ENCODE results near the gene HM13. TPM values are rescaled to one million over a fixed set of nuclear protein-coding genes. Genes with fewer than 3 reads are reported as not detected.
A peak's percentile ranks its signal among the peaks of the same experiment; 100 is the strongest.
"Not testable (repeated sequence)": the region's sequence is repeated elsewhere in the genome, so short reads cannot be mapped to it uniquely, and the experiment has no call there.

HM13 gene
- total RNA-seq, result 10 to 100 TPM; 34.8 to 64.3 (median 38.4) TPM
- polyA plus RNA-seq, result 100 to 1,000 TPM in 2 of 3 donors, 10 to 100 TPM in 1; 62.5 to 304 (median 188) TPM

- H3K27ac ChIP-seq, result peak within 1 kb of the TSS; percentile 79 to 86 (median 84)
- 0 to 1% methylated on average over 86 of the region's 86 CpGs for WGBS, 2 donors
- H3K27me3 ChIP-seq, result no peaks in the 10 kb centered on the region
- H3K4me1 ChIP-seq, result peaks cover 0 to 40% (median 29%) of the 10 kb centered on the region in 4 donors
- TF ChIP-seq POLR2AphosphoS5 (IDR thresholded peaks at IDR 0.05) (peak; percentile 21 to 94 (median 90)), POLR2A (IDR thresholded peaks at IDR 0.05) (peak; percentile 26 to 55), CTCF (IDR thresholded peaks at IDR 0.05) (peak; percentile 76 to 98 (median 82)), EP300 (IDR thresholded peaks at IDR 0.05) (no peak)
- peak; percentile 96 for DNase-seq
- H3K9me3 ChIP-seq, result no peaks in the 10 kb centered on the region
- intact Hi-C loops (cut with DNase I), result no loop called here
- peak within 1 kb of the TSS; percentile 74 to 85 (median 84) for H3K4me3 ChIP-seq
- H3K36me3 ChIP-seq, result peaks cover 0 to 5% (median 0%) of the 10 kb centered on the region in 4 donors
Observed at GRCh38 chr20:31514154-31515071, at the start of gene HM13. Gene HM13 (plus strand): TSS chr20:31514442. CDS start chr20:31514552, 110 bp downstream.

- H3K36me3 ChIP-seq; intact Hi-C loops (cut with DNase I); DNase-seq; H3K27ac ChIP-seq; H3K9me3 ChIP-seq; H3K4me3 ChIP-seq: not testable (repeated sequence)
- peaks cover 9 to 17% (median 10%) of the 10 kb centered on the region in 3 donors for H3K27me3 ChIP-seq
- WGBS, 2 donors, result 93 to 95% methylated on average over 23 to 27 of the region's 33 CpGs
- H3K4me1 ChIP-seq, result peaks cover 0 to 15% (median 10%) of the 10 kb centered on the region in 4 donors
Observed at GRCh38 chr20:31470946-31471345, 43.3 kb upstream of the HM13 start.

GRCh38 chr20:31472395-31473330 is 41.6 kb upstream of the HM13 start:
- Histone ChIP-seq H3K4me3 (no peak overlapping the region), H3K36me3 (no peaks in the 10 kb centered on the region), H3K27ac (peak overlapping the region in 1 of 4 donors; percentile 21), H3K27me3 (peaks cover 10 to 34% (median 19%) of the 10 kb centered on the region in 3 donors), H3K4me1 (peaks cover 0 to 15% (median 11%) of the 10 kb centered on the region in 4 donors), H3K9me3 (no peaks in the 10 kb centered on the region)
- no peak for TF ChIP-seq POLR2A (IDR thresholded peaks at IDR 0.05)
- TF ChIP-seq POLR2AphosphoS5 (IDR thresholded peaks at IDR 0.05), result no peak
- no peak for TF ChIP-seq EP300 (IDR thresholded peaks at IDR 0.05)
- no peak for TF ChIP-seq CTCF (IDR thresholded peaks at IDR 0.05)
- 63 to 67% methylated on average over 7 of the region's 8 CpGs for WGBS, 2 donors
- intact Hi-C loops (cut with DNase I), result no loop called here
- DNase-seq, result no peak

GRCh38 chr20:31473331-31474096 is 40.7 kb upstream of the HM13 start:
- Histone ChIP-seq H3K27ac (peak overlapping the region in 2 of 4 donors; percentile 21 to 71), H3K4me1 (peaks cover 0 to 15% (median 11%) of the 10 kb centered on the region in 4 donors), H3K4me3 (no peak overlapping the region), H3K9me3 (no peaks in the 10 kb centered on the region), H3K27me3 (peaks cover 10 to 35% (median 19%) of the 10 kb centered on the region in 3 donors), H3K36me3 (no peaks in the 10 kb centered on the region)
- no peak for DNase-seq
- 81 to 86% methylated on average over 5 of the region's 5 CpGs for WGBS, 2 donors
- intact Hi-C loops (cut with DNase I), result no loop called here
- TF ChIP-seq CTCF (IDR thresholded peaks at IDR 0.05), result no peak
- TF ChIP-seq POLR2AphosphoS5 (IDR thresholded peaks at IDR 0.05), result no peak
